GM12878 (cell line): ENCODE measurements around the gene AGBL3. TPM values are rescaled to one million over a fixed set of nuclear protein-coding genes. Genes with fewer than 3 reads are reported as not detected.

Source experiments
- BMI1 ChIP-seq: fragments of 450-650 bp; IDR thresholded peaks from 2 replicates; pipeline ENCODE4 v1.6.1; 2016; ENCODE audit warnings: mild to moderate bottlenecking, moderate library complexity, borderline replicate concordance
- CBX5 ChIP-seq: sonication (generic); IDR thresholded peaks from 2 replicates; pipeline ENCODE4 v1.6.1; 2016; ENCODE audit warnings: low read depth, moderate library complexity, mild to moderate bottlenecking, inconsistent platforms
- CTCF ChIP-seq, 3 experiments: IDR thresholded peaks in 2 of 3; conservative IDR thresholded peaks in 1 of 3; 2 replicates each; pipeline ENCODE4 v1.5.1; 2011; ENCODE audit warnings: low read depth in 3 of 3, low read length in 3 of 3, mild to moderate bottlenecking in 3 of 3, control low read depth in 2 of 3, moderate library complexity in 2 of 3, inconsistent platforms in 1 of 3, mixed read lengths in 1 of 3; ENCODE audit not compliant: control insufficient read depth in 2 of 3, insufficient read depth in 1 of 3; ENCODE audit errors: extremely low read depth in 1 of 3
- ELK1 ChIP-seq: IDR thresholded peaks from 2 replicates; pipeline ENCODE4 v1.6.1; 2012; ENCODE audit warnings: low read depth, low read length, improper control_type of control experiment
- ESRRA ChIP-seq: IDR thresholded peaks from 2 replicates; pipeline ENCODE4 v1.6.1; 2012; ENCODE audit warnings: mild to moderate bottlenecking, low read length, improper control_type of control experiment
- GABPA ChIP-seq: IDR thresholded peaks from 2 replicates; pipeline ENCODE4 v1.6.1; 2014; ENCODE audit warnings: antibody characterized with exemption, low read depth, mild to moderate bottlenecking, inconsistent platforms
- HDAC2 ChIP-seq: fragments of 200-600 bp; sonication (generic); IDR thresholded peaks from 2 replicates; pipeline ENCODE4 v1.6.1; 2017
- HDGF ChIP-seq: fragments of 450-650 bp; IDR thresholded peaks from 2 replicates; pipeline ENCODE4 v1.6.1; 2016; ENCODE audit warnings: antibody characterized with exemption
- IKZF1 ChIP-seq: fragments of 450-650 bp; conservative IDR thresholded peaks from 2 replicates; pipeline ENCODE4 v1.6.1; 2017; ENCODE audit warnings: antibody characterized with exemption, mild to moderate bottlenecking
- KLF5 ChIP-seq: fragments of 450-650 bp; IDR thresholded peaks from 2 replicates; pipeline ENCODE4 v1.6.1; 2014; ENCODE audit warnings: mild to moderate bottlenecking; ENCODE audit not compliant: partially characterized antibody
- MAX ChIP-seq: IDR thresholded peaks from 2 replicates; pipeline ENCODE4 v1.6.1; 2012; ENCODE audit warnings: low read depth, low read length, improper control_type of control experiment
- MTA2 ChIP-seq: fragments of 450-650 bp; IDR thresholded peaks from 2 replicates; pipeline ENCODE4 v1.6.1; 2016; ENCODE audit warnings: low read depth, mild to moderate bottlenecking, moderate library complexity
- POLR2A ChIP-seq: IDR thresholded peaks from 2 replicates; pipeline ENCODE4 v1.6.1; 2011; ENCODE audit warnings: low read depth, mild to moderate bottlenecking, low read length
- POLR2AphosphoS2 ChIP-seq: IDR thresholded peaks from 2 replicates; pipeline ENCODE4 v1.6.1; 2011; ENCODE audit warnings: low read depth, mild to moderate bottlenecking, low read length, improper control_type of control experiment, moderate library complexity
- RAD51 ChIP-seq: fragments of 450-650 bp; IDR thresholded peaks from 2 replicates; pipeline ENCODE4 v1.6.1; 2016; ENCODE audit warnings: moderate library complexity, mild to moderate bottlenecking, inconsistent platforms
- YY1 ChIP-seq: IDR thresholded peaks from 2 replicates; pipeline ENCODE4 v1.6.1; 2011; ENCODE audit warnings: low read depth, mild to moderate bottlenecking, low read length
- ZNF274 ChIP-seq: IDR thresholded peaks from one replicate; pipeline ENCODE4 v1.8.0; 2011; ENCODE audit not compliant: insufficient read length, insufficient read depth
- ZNF687 ChIP-seq: fragments of 450-650 bp; IDR thresholded peaks from 2 replicates; pipeline ENCODE4 v1.6.1; 2017; ENCODE audit warnings: mild to moderate bottlenecking, moderate library complexity
- ZZZ3 ChIP-seq: IDR thresholded peaks from 2 replicates; pipeline ENCODE4 v1.6.1; 2011; ENCODE audit warnings: low read depth; ENCODE audit not compliant: control insufficient read depth, insufficient read length
- polyA plus RNA-seq, 11 experiments: library from polyadenylated mRNA; depleted of rRNA in 4 of 11; unstranded in 6 of 11; stranded (reverse) in 5 of 11; fragments of >200 nt; fragmentation: Nextera tagmentation in 4 of 11; fragmentation: Illumina TruSeq in 1 of 11; extraction: Ambion mirVana in 4 of 11; extraction: Trizol in 1 of 11; gene quantifications; 1 replicate in 1 of 11; 2 replicates in 10 of 11; pipeline versions ENCODE4 v1.2.1 to v1.2.3, GENCODE V29; 2011 to 2016; ENCODE audit warnings: inconsistent platforms in 2 of 11, missing spikeins in 2 of 11, low read depth in 1 of 11
- total RNA-seq, 4 experiments: library from RNA; depleted of rRNA in 3 of 4; stranded (reverse); fragments of >200 nt in 3 of 4; fragmentation: Illumina TruSeq in 1 of 4; extraction: Trizol in 1 of 4; gene quantifications; 2 replicates each; pipeline versions ENCODE4 v1.2.1 to v1.2.3, GENCODE V29; 2013 to 2021
- TF ChIP-seq, protein P1 (sequence below): fragments of 450-650 bp; formaldehyde crosslinking; IDR thresholded peaks from 2 replicates; pipeline ENCODE4 v1.4.0; 2020; ENCODE audit warnings: mild to moderate bottlenecking, moderate library complexity
- TF ChIP-seq, protein P2 (sequence below): IDR thresholded peaks from 2 replicates; pipeline ENCODE4 v1.6.1; 2011; ENCODE audit warnings: low read depth, low read length, improper control_type of control experiment, borderline replicate concordance

AGBL3 gene
- total and polyA plus RNA-seq, 10 of the 15 experiments (the other 5 are each of a cell fraction or from before 2014, with no cell fraction given) = 0.82 to 12.4 (median 3.7) TPM

DNA sequence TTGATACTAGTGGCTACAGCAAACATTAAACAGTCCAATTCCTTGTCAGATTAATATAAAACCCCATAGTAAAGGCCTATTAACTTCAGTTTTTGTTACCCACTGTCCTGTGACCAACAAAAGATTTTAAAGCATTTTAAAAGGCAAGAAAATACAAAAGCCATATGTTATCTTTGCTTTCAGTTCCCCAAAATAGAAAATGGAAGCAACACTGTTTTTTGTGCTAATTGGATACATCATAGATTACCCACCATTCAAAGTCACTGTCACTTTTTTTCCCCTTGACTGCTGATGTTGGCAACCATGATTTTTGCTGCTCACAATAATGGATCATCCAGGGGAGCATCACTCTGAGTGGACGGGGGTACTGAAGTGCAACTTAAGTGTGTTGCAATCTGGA, 109.1 kb downstream of the AGBL3 start (continued):
- TF ChIP-seq, protein P1, sequence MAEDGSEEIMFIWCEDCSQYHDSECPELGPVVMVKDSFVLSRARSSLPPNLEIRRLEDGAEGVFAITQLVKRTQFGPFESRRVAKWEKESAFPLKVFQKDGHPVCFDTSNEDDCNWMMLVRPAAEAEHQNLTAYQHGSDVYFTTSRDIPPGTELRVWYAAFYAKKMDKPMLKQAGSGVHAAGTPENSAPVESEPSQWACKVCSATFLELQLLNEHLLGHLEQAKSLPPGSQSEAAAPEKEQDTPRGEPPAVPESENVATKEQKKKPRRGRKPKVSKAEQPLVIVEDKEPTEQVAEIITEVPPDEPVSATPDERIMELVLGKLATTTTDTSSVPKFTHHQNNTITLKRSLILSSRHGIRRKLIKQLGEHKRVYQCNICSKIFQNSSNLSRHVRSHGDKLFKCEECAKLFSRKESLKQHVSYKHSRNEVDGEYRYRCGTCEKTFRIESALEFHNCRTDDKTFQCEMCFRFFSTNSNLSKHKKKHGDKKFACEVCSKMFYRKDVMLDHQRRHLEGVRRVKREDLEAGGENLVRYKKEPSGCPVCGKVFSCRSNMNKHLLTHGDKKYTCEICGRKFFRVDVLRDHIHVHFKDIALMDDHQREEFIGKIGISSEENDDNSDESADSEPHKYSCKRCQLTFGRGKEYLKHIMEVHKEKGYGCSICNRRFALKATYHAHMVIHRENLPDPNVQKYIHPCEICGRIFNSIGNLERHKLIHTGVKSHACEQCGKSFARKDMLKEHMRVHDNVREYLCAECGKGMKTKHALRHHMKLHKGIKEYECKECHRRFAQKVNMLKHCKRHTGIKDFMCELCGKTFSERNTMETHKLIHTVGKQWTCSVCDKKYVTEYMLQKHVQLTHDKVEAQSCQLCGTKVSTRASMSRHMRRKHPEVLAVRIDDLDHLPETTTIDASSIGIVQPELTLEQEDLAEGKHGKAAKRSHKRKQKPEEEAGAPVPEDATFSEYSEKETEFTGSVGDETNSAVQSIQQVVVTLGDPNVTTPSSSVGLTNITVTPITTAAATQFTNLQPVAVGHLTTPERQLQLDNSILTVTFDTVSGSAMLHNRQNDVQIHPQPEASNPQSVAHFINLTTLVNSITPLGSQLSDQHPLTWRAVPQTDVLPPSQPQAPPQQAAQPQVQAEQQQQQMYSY (CRISPR knock-in tag) = no peak
- TF ChIP-seq KLF5 (no peak), MAX (no peak), HDGF (no peak), IKZF1 (0 out of 2 replicates have a peak, but pooled peaks have one; percentile 27), ZNF687 (peak; percentile 83), POLR2AphosphoS2 (no peak), ZNF274 (no peak), ELK1 (no peak), GABPA (no peak), BMI1 (no peak), HDAC2 (no peak), CBX5 (no peak), POLR2A (no peak), YY1 (no peak), ESRRA (no peak), CTCF (IDR thresholded peaks at IDR 0.05 in 2 of 3, conservative IDR thresholded peaks at IDR 0.05 in 1 of 3; ENCODE audit: control insufficient read depth in 2 of 3, extremely low read depth in 1 of 3, insufficient read depth in 1 of 3, low read depth in 3 of 3, low read length in 3 of 3) (no peak), ZZZ3 (no peak), RAD51 (no peak), MTA2 (peak; percentile 90)
- TF ChIP-seq, protein P2, sequence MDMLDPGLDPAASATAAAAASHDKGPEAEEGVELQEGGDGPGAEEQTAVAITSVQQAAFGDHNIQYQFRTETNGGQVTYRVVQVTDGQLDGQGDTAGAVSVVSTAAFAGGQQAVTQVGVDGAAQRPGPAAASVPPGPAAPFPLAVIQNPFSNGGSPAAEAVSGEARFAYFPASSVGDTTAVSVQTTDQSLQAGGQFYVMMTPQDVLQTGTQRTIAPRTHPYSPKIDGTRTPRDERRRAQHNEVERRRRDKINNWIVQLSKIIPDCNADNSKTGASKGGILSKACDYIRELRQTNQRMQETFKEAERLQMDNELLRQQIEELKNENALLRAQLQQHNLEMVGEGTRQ = no peak
